ENCODE measurements around the gene GAS1.

- no peak for TF ChIP-seq EZH2 (IDR thresholded peaks at IDR 0.05; ENCODE audit: insufficient read depth, poor library complexity, severe bottlenecking)
- no peak for TF ChIP-seq EZH2phosphoT487 (IDR thresholded peaks at IDR 0.05; ENCODE audit: insufficient read depth, low read depth)
Observed at GRCh38 chr9:86991077-86991476, 43.8 kb upstream of the GAS1 start.
